GM21619 (cell line): ENCODE data around the gene LSAMP.

ENCODE experiments used
- ATAC-seq: cut with Tn5 transposase; IDR thresholded peaks from one replicate; pipeline ENCODE4 v1.9.1; 2021; ENCODE audit not compliant: unreplicated experiment

The LSAMP gene

GRCh38 chr3:115982108-115982507, 463.2 kb downstream of the LSAMP start:
- ATAC-seq: no peak

- no peak for ATAC-seq
Observed at GRCh38 chr3:115980709-115981108, 464.6 kb downstream of the LSAMP start.

- no peak for ATAC-seq
Observed at GRCh38 chr3:115977866-115978265, 467.4 kb downstream of the LSAMP start.

- ATAC-seq: peak; percentile 29
Observed at GRCh38 chr3:115975796-115976195, 469.5 kb downstream of the LSAMP start.

GRCh38 chr3:115975353-115975752, 469.9 kb downstream of the LSAMP start:
- ATAC-seq: peak; percentile 73

- ATAC-seq: no peak
Observed at GRCh38 chr3:115974940-115975339, 470.3 kb downstream of the LSAMP start.

- no peak for ATAC-seq
Observed at GRCh38 chr3:115968871-115969270, 476.4 kb downstream of the LSAMP start.

- ATAC-seq: no peak
Observed at GRCh38 chr3:115961380-115961779, 483.9 kb downstream of the LSAMP start.

GRCh38 chr3:115960799-115961198, 484.5 kb downstream of the LSAMP start:
- peak; percentile 65 for ATAC-seq

- ATAC-seq: no peak
Observed at GRCh38 chr3:115958526-115958925, 486.8 kb downstream of the LSAMP start.

- no peak for ATAC-seq
Observed at GRCh38 chr3:115947325-115947724, 498.0 kb downstream of the LSAMP start.

GRCh38 chr3:115943579-115943978, 501.7 kb downstream of the LSAMP start:
- peak; percentile 74 for ATAC-seq

GRCh38 chr3:115937054-115937453, 508.2 kb downstream of the LSAMP start:
- ATAC-seq: no peak

- peak; percentile 42 for ATAC-seq
Observed at GRCh38 chr3:115932807-115933206, 512.5 kb downstream of the LSAMP start.

- no peak for ATAC-seq
Observed at GRCh38 chr3:115931581-115931980, 513.7 kb downstream of the LSAMP start.

GRCh38 chr3:115930922-115931321, 514.4 kb downstream of the LSAMP start:
- peak; percentile 56 for ATAC-seq

GRCh38 chr3:115930168-115930567, 515.1 kb downstream of the LSAMP start:
- ATAC-seq: no peak

GRCh38 chr3:115928376-115928775, 516.9 kb downstream of the LSAMP start:
- ATAC-seq: no peak

GRCh38 chr3:115927197-115927596, 518.1 kb downstream of the LSAMP start:
- ATAC-seq: no peak

GRCh38 chr3:115922681-115923347, 522.5 kb downstream of the LSAMP start:
- ATAC-seq: no peak

GRCh38 chr3:115921711-115922110, 523.6 kb downstream of the LSAMP start:
- no peak for ATAC-seq

GRCh38 chr3:115918900-115919299, 526.4 kb downstream of the LSAMP start:
- ATAC-seq: no peak

- ATAC-seq: no peak
Observed at GRCh38 chr3:115916866-115917265, 528.4 kb downstream of the LSAMP start.
